HEK293T (cell line): ENCODE data around the gene SCNN1A.

Experiments
- CTCF ChIA-PET: fragments of 350-600 bp; formaldehyde crosslinking; extraction: SDS; loops from one replicate; lab custom pipeline; 2021; ENCODE audit warnings: antibody characterized with exemption, inconsistent platforms; lab: Yijun Ruan, JAX
- POLR2A ChIA-PET: fragments of 350-600 bp; formaldehyde crosslinking; extraction: SDS; loops from one replicate; lab custom pipeline; 2020; ENCODE audit warnings: antibody characterized with exemption, inconsistent platforms; lab: Yijun Ruan, JAX
- DNase-seq: peaks from one replicate; pipeline ENCODE4 v3.0.0; 2012; ENCODE audit warnings: mixed read lengths; ENCODE audit errors: extremely low spot score
- ARNT ChIP-seq: fragments of 450-650 bp; IDR thresholded peaks from 2 replicates; pipeline ENCODE4 v1.6.1; 2017; ENCODE audit warnings: mild to moderate bottlenecking
- BHLHE40 ChIP-seq: fragments of 450-650 bp; IDR thresholded peaks from 2 replicates; pipeline ENCODE4 v1.6.1; 2016; ENCODE audit warnings: mild to moderate bottlenecking, moderate library complexity, borderline replicate concordance
- CTBP1 ChIP-seq: fragments of 450-650 bp; IDR thresholded peaks from 2 replicates; pipeline ENCODE4 v1.6.1; 2016; ENCODE audit warnings: borderline replicate concordance
- ELF4 ChIP-seq: fragments of 450-650 bp; IDR thresholded peaks from 2 replicates; pipeline ENCODE4 v1.6.1; 2017; ENCODE audit warnings: antibody characterized with exemption
- FOXA1 ChIP-seq: fragments of 450-650 bp; IDR thresholded peaks from 2 replicates; pipeline ENCODE4 v1.6.1; 2016; ENCODE audit warnings: mild to moderate bottlenecking
- FOXK2 ChIP-seq: fragments of 450-650 bp; IDR thresholded peaks from 2 replicates; pipeline ENCODE4 v1.6.1; 2016; ENCODE audit warnings: mild to moderate bottlenecking
- FOXM1 ChIP-seq: fragments of 450-650 bp; IDR thresholded peaks from 2 replicates; pipeline ENCODE4 v1.6.1; 2017; ENCODE audit warnings: mild to moderate bottlenecking, borderline replicate concordance
- HDGF ChIP-seq: fragments of 450-650 bp; IDR thresholded peaks from 2 replicates; pipeline ENCODE4 v1.6.1; 2017; ENCODE audit warnings: antibody characterized with exemption, borderline replicate concordance
- L3MBTL2 ChIP-seq: fragments of 450-650 bp; conservative IDR thresholded peaks from 2 replicates; pipeline ENCODE4 v1.6.1; 2016; ENCODE audit warnings: mild to moderate bottlenecking
- LEF1 ChIP-seq: fragments of 450-650 bp; IDR thresholded peaks from 2 replicates; pipeline ENCODE4 v1.6.1; 2017; ENCODE audit warnings: mild to moderate bottlenecking, borderline replicate concordance
- NFRKB ChIP-seq: fragments of 450-650 bp; IDR thresholded peaks from 2 replicates; pipeline ENCODE4 v1.6.1; 2016; ENCODE audit warnings: mild to moderate bottlenecking, moderate library complexity
- SP1 ChIP-seq: fragments of 450-650 bp; IDR thresholded peaks from 2 replicates; pipeline ENCODE4 v1.6.1; 2017
- SUZ12 ChIP-seq: fragments of 450-650 bp; IDR thresholded peaks from 2 replicates; pipeline ENCODE4 v1.6.1; 2016; ENCODE audit warnings: mild to moderate bottlenecking
- TARDBP ChIP-seq: fragments of 450-650 bp; IDR thresholded peaks from 2 replicates; pipeline ENCODE4 v1.6.1; 2016
- ZNF384 ChIP-seq: fragments of 450-650 bp; IDR thresholded peaks from 2 replicates; pipeline ENCODE4 v1.6.1; 2016
- TF ChIP-seq, protein P1 (sequence below): fragments of 450-650 bp; IDR thresholded peaks from 2 replicates; pipeline ENCODE4 v1.6.1; 2016

Gene SCNN1A

DNA sequence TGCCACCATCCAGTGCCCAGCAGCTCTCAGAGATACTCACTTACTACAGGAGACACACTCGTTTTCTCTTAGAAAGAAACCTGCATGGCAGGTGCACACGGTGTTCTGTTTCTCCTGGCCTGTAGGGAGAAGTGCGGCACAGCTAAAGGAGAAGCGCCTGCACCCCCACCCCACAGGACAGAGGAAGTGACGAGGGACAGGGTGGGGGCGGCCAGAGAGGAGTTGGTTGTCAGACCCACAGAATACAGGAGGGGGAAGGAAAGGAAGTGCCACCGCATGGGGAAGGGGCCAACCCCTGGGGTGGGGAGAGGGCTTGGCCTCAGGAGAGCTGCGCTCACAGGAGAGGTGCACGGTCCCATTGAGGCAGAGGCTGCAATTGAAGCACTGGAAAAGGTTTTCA is 42.3 kb downstream of the SCNN1A start:
- DNase-seq: no peak
- POLR2A ChIA-PET: interaction anchor here (1.3 kb wide), 1 partner anchor 137 kb away, joined by 5 read pairs; the partner anchor contains the start of gene VAMP1
- TF ChIP-seq HDGF: no peak
- no peak for TF ChIP-seq ELF4
- TF ChIP-seq FOXM1: no peak
- no peak for TF ChIP-seq NFRKB
- TF ChIP-seq SP1: no peak
- TF ChIP-seq TARDBP: no peak
- TF ChIP-seq ARNT: no peak
- TF ChIP-seq CTBP1: no peak
- TF ChIP-seq LEF1: no peak
- no peak for TF ChIP-seq SUZ12
- no peak for TF ChIP-seq FOXK2
- no peak for TF ChIP-seq ZNF384
- TF ChIP-seq BHLHE40: no peak
- no peak for TF ChIP-seq L3MBTL2
- no peak for TF ChIP-seq FOXA1
- TF ChIP-seq, protein P1, sequence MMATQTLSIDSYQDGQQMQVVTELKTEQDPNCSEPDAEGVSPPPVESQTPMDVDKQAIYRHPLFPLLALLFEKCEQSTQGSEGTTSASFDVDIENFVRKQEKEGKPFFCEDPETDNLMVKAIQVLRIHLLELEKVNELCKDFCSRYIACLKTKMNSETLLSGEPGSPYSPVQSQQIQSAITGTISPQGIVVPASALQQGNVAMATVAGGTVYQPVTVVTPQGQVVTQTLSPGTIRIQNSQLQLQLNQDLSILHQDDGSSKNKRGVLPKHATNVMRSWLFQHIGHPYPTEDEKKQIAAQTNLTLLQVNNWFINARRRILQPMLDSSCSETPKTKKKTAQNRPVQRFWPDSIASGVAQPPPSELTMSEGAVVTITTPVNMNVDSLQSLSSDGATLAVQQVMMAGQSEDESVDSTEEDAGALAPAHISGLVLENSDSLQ: no peak
- CTCF ChIA-PET: no interaction called here

- no peak for TF ChIP-seq FOXM1
- no peak for TF ChIP-seq FOXA1
- TF ChIP-seq CTBP1: no peak
- TF ChIP-seq ARNT: no peak
- no peak for TF ChIP-seq LEF1
- no peak for TF ChIP-seq HDGF
- POLR2A ChIA-PET: interaction anchor here (1.3 kb wide), 1 partner anchor 138 kb away, joined by 5 read pairs; the partner anchor contains the start of gene VAMP1
- no peak for DNase-seq
- CTCF ChIA-PET: no interaction called here
Measured at GRCh38 chr12:6332459-6332858, 42.9 kb downstream of the SCNN1A start.

DNA sequence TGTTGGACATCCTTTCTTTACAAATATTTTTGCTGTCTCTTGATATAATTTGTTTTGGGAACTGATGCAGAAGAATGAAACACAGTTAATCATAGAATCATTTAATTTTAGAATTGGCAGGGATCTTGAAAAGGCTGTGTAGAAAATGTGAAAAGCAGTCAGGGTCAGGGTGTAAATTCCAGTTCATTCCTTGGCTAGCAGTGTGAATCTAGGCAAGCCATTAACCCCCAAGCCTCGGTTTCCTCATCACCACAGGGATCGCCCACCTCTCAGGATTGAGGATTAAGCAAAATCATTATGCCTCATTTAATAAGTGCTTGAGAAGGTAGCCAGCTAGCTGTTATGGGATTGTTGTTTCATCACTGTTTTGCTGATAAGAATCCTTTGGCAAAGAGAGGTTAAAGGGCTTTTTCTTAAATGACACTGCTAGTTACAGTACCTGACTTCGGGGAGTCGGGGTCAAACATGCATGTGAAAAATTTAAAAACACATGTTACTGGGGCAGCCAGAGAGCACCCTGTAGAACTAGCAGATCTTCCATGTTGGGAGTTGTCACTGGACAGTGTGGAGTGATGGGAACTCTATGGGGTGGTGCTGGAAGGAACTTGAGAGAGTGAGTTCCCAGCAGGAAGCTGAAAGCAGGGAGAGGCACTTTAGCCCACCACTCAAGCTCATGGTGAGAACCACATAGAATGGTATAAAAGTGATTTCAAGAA is 44.2 kb downstream of the SCNN1A start:
- POLR2A ChIA-PET: no interaction called here
- no peak for DNase-seq
- CTCF ChIA-PET: no interaction called here
- no peak for TF ChIP-seq ARNT
- no peak for TF ChIP-seq SP1
- TF ChIP-seq, protein P1: no peak
- no peak for TF ChIP-seq LEF1
- TF ChIP-seq SUZ12: no peak

DNA sequence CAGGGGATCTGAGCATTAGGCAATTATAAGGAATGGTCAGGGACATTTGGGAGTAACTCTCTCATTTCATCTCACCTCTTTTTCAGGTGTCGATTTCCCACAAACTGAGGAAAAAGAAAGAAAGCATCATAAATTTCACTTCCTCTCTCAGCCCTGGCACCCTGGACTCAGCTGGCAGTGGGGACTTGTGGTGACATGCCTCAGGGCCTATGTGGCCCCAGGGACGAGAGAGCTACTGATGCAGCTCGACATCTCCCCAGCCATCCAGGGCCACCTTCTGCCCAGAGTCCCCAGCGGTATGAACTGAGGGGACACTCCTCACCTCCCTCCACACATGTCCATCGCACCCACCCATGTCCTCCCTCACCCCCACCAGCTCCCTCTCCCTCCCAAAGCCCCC is 45.2 kb downstream of the SCNN1A start:
- CTCF ChIA-PET: no interaction called here
- POLR2A ChIA-PET: interaction anchor here (0.8 to 1.1 kb wide), 3 partner anchors 26 to 140 kb away, joined by 3 read pairs; no protein-coding TSS in a partner anchor
- TF ChIP-seq FOXM1: no peak
- no peak for TF ChIP-seq FOXA1
- no peak for TF ChIP-seq HDGF
- TF ChIP-seq ARNT: no peak
- TF ChIP-seq FOXK2: no peak
- no peak for TF ChIP-seq SP1
- TF ChIP-seq ZNF384: no peak
- no peak for TF ChIP-seq SUZ12
- no peak for TF ChIP-seq CTBP1
- TF ChIP-seq BHLHE40: no peak
- no peak for TF ChIP-seq ELF4
- TF ChIP-seq LEF1: no peak
- no peak for TF ChIP-seq TARDBP
- TF ChIP-seq, protein P1: no peak
- TF ChIP-seq NFRKB: no peak
- TF ChIP-seq L3MBTL2: no peak

DNA sequence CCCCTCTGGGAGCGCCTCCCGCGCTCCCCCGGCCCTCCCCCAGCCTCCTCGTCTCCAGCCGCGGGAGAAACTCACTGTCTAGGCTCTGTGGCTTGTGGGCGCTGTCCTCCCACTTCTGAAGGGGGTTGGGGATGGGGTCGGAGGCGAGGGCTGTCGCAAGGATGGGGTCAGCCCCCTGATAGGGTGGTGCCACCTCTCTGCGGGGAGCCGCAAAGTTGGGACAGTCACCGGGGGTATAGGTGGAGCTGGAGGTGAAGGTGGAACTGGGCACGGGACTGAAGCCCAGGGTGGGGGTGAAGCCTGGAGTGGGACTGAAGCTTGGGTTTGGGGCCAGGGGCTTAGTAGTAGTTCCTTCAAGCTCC is 45.7 kb downstream of the SCNN1A start:
- ChIA-PET POLR2A (interaction anchor here (0.8 to 1.1 kb wide), 3 partner anchors 26 to 140 kb away, joined by 3 read pairs; no protein-coding TSS in a partner anchor), CTCF (interaction anchor here (0.5 kb wide), 1 partner anchor 228 kb away, joined by 3 read pairs; no protein-coding TSS in a partner anchor)

More for the DNA sequence above, 45.2 kb downstream of the SCNN1A start:
- no peak for DNase-seq

More for the DNA sequence above, 45.7 kb downstream of the SCNN1A start:
- no peak for DNase-seq
- TF ChIP-seq ARNT (no peak), SP1 (no peak), FOXK2 (no peak), SUZ12 (no peak), L3MBTL2 (no peak), NFRKB (no peak), TARDBP (no peak), LEF1 (no peak), ZNF384 (no peak), FOXA1 (no peak)
- TF ChIP-seq, protein P1: no peak
